Fibroblast of lung (primary cell): ENCODE results near the gene SHKBP1. TPM values are rescaled to one million over a fixed set of nuclear protein-coding genes. Genes with fewer than 3 reads are reported as not detected.

Source experiments
- DNase-seq, 2 donors: peaks; one replicate each; pipeline versions ENCODE4 v3.0.0 to v3.0.0-alpha.2; 2010; ENCODE audit warnings: low read depth in 2 of 2
- H2AFZ ChIP-seq: 2 replicates; pipeline ENCODE4 v1.5.1; 2012; ENCODE audit warnings: low read length, control low read depth, inconsistent platforms
- H3K27ac ChIP-seq: 2 replicates; pipeline ENCODE4 v1.5.1; 2011; ENCODE audit warnings: low read length, control low read depth; ENCODE audit not compliant: insufficient read depth
- H3K27me3 ChIP-seq: 2 replicates; pipeline ENCODE4 v1.5.1; 2011; ENCODE audit warnings: mild to moderate bottlenecking, low read length; ENCODE audit not compliant: control insufficient read depth, insufficient read depth
- H3K36me3 ChIP-seq: 2 replicates; pipeline ENCODE4 v1.5.1; 2011; ENCODE audit warnings: low read length; ENCODE audit not compliant: control insufficient read depth, insufficient read depth
- H3K4me1 ChIP-seq: 2 replicates; pipeline ENCODE4 v1.5.1; 2011; ENCODE audit warnings: low read length; ENCODE audit not compliant: control insufficient read depth, insufficient read depth; ENCODE audit errors: extremely low read depth
- H3K4me2 ChIP-seq: 2 replicates; pipeline ENCODE4 v1.5.1; 2011; ENCODE audit warnings: low read length, control low read depth; ENCODE audit not compliant: insufficient read depth; ENCODE audit errors: extremely low read depth
- H3K4me3 ChIP-seq, 4 experiments: fragments of 200-600 bp in 1 of 4; sonication (generic) in 1 of 4; replicated peaks in 1 of 4; 2 replicates each; pipeline ENCODE4 v1.5.1; 2011 to 2016; ENCODE audit warnings: low read length in 4 of 4, low read depth in 3 of 4, mild to moderate bottlenecking in 3 of 4, control low read depth in 2 of 4, inconsistent platforms in 1 of 4, mixed read lengths in 1 of 4; ENCODE audit not compliant: insufficient read depth in 1 of 4; ENCODE audit errors: control extremely low read depth in 1 of 4
- H3K79me2 ChIP-seq: 2 replicates; pipeline ENCODE4 v1.5.1; 2012; ENCODE audit warnings: mild to moderate bottlenecking, low read length, inconsistent platforms; ENCODE audit not compliant: control insufficient read depth, insufficient read depth
- H3K9ac ChIP-seq: 2 replicates; pipeline ENCODE4 v1.5.1; 2011; ENCODE audit warnings: mild to moderate bottlenecking, low read length, control low read depth; ENCODE audit not compliant: insufficient read depth
- H3K9me3 ChIP-seq: 2 replicates; pipeline ENCODE4 v1.5.1; 2012; ENCODE audit warnings: low read depth, low read length; ENCODE audit not compliant: control insufficient read depth, insufficient read depth
- H4K20me1 ChIP-seq: 2 replicates; pipeline ENCODE4 v1.5.1; 2011; ENCODE audit warnings: low read length; ENCODE audit not compliant: control insufficient read depth, insufficient read depth; ENCODE audit errors: extremely low read depth
- EZH2 ChIP-seq: IDR thresholded peaks from 2 replicates; pipeline ENCODE4 v1.5.1; 2012; ENCODE audit warnings: low read length, control low read depth, mild to moderate bottlenecking; ENCODE audit errors: missing control alignments
- polyA plus RNA-seq, 2 donors: library from polyadenylated mRNA; depleted of rRNA in 1 of 2; stranded (reverse) in 1 of 2; unstranded in 1 of 2; fragments of >200 nt; gene quantifications; 2 replicates each; pipeline ENCODE4 v1.2.1, GENCODE V29; 2011 to 2012; ENCODE audit warnings: missing spikeins in 1 of 2
- total RNA-seq: library from RNA; depleted of rRNA; stranded (reverse); fragments of >200 nt; gene quantifications from 2 replicates; pipeline ENCODE4 v1.2.1, GENCODE V29; 2014
- TF ChIP-seq, protein P1 (sequence below), 2 donors: IDR thresholded peaks in 1 of 2; conservative IDR thresholded peaks in 1 of 2; 1 replicate in 1 of 2; 2 replicates in 1 of 2; pipeline ENCODE4 v1.5.1; 2011 to 2012; ENCODE audit warnings: low read length in 2 of 2, control low read depth in 1 of 2, inconsistent platforms in 1 of 2, low read depth in 1 of 2, mild to moderate bottlenecking in 1 of 2

The SHKBP1 gene
- total and polyA plus RNA-seq, 2 donors (not counting 1 experiment from before 2014, with no cell fraction given), result 35.6 to 43.4 TPM

DNA sequence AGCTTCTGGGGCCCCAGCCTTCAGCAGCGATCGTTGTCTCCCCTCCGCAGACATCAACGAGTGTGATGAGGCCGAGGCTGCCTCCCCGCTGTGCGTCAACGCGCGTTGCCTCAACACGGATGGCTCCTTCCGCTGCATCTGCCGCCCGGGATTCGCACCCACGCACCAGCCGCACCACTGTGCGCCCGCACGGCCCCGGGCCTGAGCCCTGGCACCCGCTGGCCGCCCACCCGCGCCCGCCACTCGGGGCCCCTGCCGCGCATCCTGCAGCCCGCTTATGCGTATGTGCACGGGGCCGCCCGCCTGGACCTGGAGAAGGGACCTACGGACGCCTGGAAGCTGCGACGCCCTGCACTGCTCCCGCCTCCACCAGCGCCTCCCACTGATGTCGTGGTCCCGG lies 52.7 kb downstream of the SHKBP1 start:
- no peaks in the 10 kb centered on the region for H4K20me1 ChIP-seq
- no peaks in the 10 kb centered on the region for H3K27me3 ChIP-seq
- no peak overlapping the region for H3K4me2 ChIP-seq
- no peak overlapping the region for H3K9ac ChIP-seq
- H3K4me1 ChIP-seq, result peaks cover 3% of the 10 kb centered on the region
- no peak for DNase-seq
- H3K36me3 ChIP-seq, result peaks cover 5% of the 10 kb centered on the region
- no peaks in the 10 kb centered on the region for H3K9me3 ChIP-seq
- no peak for TF ChIP-seq EZH2
- TF ChIP-seq, protein P1, sequence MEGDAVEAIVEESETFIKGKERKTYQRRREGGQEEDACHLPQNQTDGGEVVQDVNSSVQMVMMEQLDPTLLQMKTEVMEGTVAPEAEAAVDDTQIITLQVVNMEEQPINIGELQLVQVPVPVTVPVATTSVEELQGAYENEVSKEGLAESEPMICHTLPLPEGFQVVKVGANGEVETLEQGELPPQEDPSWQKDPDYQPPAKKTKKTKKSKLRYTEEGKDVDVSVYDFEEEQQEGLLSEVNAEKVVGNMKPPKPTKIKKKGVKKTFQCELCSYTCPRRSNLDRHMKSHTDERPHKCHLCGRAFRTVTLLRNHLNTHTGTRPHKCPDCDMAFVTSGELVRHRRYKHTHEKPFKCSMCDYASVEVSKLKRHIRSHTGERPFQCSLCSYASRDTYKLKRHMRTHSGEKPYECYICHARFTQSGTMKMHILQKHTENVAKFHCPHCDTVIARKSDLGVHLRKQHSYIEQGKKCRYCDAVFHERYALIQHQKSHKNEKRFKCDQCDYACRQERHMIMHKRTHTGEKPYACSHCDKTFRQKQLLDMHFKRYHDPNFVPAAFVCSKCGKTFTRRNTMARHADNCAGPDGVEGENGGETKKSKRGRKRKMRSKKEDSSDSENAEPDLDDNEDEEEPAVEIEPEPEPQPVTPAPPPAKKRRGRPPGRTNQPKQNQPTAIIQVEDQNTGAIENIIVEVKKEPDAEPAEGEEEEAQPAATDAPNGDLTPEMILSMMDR (conservative IDR thresholded peaks at IDR 0.05 in 1 of 2, IDR thresholded peaks at IDR 0.05 in 1 of 2; ENCODE audit: low read depth in 1 of 2, low read length in 2 of 2), result no peak
- no peak overlapping the region for H3K27ac ChIP-seq
- no peak overlapping the region for H2AFZ ChIP-seq
- no peaks in the 10 kb centered on the region for H3K79me2 ChIP-seq
- no peak overlapping the region for H3K4me3 ChIP-seq

GRCh38 chr19:40630571-40631160 lies 54.0 kb downstream of the SHKBP1 start:
- H3K27me3 ChIP-seq, result no peaks in the 10 kb centered on the region
- TF ChIP-seq EZH2, result no peak
- TF ChIP-seq, protein P1 (conservative IDR thresholded peaks at IDR 0.05 in 1 of 2, IDR thresholded peaks at IDR 0.05 in 1 of 2; ENCODE audit: low read depth in 1 of 2, low read length in 2 of 2), result no peak
- no peaks in the 10 kb centered on the region for H3K79me2 ChIP-seq
- H4K20me1 ChIP-seq, result no peaks in the 10 kb centered on the region
- peaks cover 3% of the 10 kb centered on the region for H3K4me1 ChIP-seq
- H3K9me3 ChIP-seq, result no peaks in the 10 kb centered on the region
- H3K4me3 ChIP-seq, result no peak overlapping the region
- no peak overlapping the region for H2AFZ ChIP-seq
- no peak overlapping the region for H3K4me2 ChIP-seq
- no peak for DNase-seq
- no peak overlapping the region for H3K9ac ChIP-seq
- no peak overlapping the region for H3K27ac ChIP-seq
- H3K36me3 ChIP-seq, result peaks cover 2% of the 10 kb centered on the region

- Histone ChIP-seq H3K9me3 (no peaks in the 10 kb centered on the region), H3K4me3 (no peak overlapping the region), H2AFZ (no peak overlapping the region), H3K36me3 (no peaks in the 10 kb centered on the region), H3K4me2 (no peak overlapping the region), H3K9ac (no peak overlapping the region), H3K4me1 (peaks cover 3% of the 10 kb centered on the region), H3K27me3 (peaks cover 3% of the 10 kb centered on the region), H3K27ac (no peak overlapping the region), H3K79me2 (no peaks in the 10 kb centered on the region), H4K20me1 (no peaks in the 10 kb centered on the region)
- TF ChIP-seq, protein P1 (conservative IDR thresholded peaks at IDR 0.05 in 1 of 2, IDR thresholded peaks at IDR 0.05 in 1 of 2; ENCODE audit: low read depth in 1 of 2, low read length in 2 of 2), result no peak
- TF ChIP-seq EZH2, result no peak
- DNase-seq, result no peak
Measured at GRCh38 chr19:40632311-40633036, 55.8 kb downstream of the SHKBP1 start.
